Transverse colon (tissue), 3 donors: ENCODE measurements around the gene AFTPH.

Experiments used
- EP300 ChIP-seq: sonication (generic); formaldehyde crosslinking; IDR thresholded peaks from one replicate; pipeline ENCODE4 v1.6.1; 2017; ENCODE audit warnings: antibody characterized with exemption, low read depth
- TF ChIP-seq, protein P1 (sequence below), 5 experiments: fragments of 200-600 bp in 3 of 5; fragments of 450-650 bp in 2 of 5; sonication (generic) in 3 of 5; IDR thresholded peaks; 1 replicate in 2 of 5; 2 replicates in 3 of 5; pipeline ENCODE4 v1.5.1; 2016 to 2017; ENCODE audit warnings: antibody characterized with exemption in 5 of 5, inconsistent platforms in 3 of 5, mild to moderate bottlenecking in 2 of 5, moderate library complexity in 1 of 5

DNA sequence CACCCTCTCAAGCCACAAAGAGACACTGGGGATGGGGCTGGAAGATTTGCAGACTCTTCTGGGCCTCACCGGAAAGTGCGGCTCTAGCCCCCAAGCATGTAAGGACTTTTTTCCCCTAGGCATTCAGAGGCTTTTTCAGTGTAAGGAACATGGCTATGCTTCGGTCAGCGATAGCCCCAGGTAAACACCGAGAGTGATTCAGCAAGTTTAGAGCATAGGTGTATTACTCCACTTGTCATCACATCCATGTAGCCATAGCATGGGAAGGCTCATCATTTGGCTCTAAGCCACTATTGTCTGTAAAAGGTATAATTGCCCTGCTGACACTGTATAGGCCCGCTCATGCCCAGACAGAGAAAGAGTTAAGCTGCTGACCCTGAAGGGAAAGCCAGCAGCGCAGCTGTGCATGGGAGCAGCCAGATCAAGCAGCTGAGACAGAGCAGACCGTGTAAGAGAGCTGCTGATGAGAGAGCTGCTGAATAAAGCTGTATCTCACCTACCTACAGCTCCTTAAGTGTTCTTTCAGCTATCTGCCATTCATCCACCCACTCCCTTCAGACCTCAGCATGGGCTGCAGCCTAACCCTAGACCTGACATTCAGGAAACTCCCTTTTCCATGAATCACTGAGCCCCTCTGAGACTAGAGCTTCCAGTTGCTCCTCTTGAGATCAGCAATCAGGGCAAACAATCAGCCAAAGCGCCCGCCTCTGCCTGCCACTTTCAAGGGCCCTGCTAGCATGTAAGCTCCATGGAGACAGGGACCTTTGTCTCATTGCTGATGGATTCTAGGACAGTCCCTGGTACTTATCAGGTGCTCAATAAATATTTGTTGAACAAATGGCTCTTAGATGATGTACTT lies 44.6 kb upstream of the AFTPH start:
- TF ChIP-seq, protein P1, sequence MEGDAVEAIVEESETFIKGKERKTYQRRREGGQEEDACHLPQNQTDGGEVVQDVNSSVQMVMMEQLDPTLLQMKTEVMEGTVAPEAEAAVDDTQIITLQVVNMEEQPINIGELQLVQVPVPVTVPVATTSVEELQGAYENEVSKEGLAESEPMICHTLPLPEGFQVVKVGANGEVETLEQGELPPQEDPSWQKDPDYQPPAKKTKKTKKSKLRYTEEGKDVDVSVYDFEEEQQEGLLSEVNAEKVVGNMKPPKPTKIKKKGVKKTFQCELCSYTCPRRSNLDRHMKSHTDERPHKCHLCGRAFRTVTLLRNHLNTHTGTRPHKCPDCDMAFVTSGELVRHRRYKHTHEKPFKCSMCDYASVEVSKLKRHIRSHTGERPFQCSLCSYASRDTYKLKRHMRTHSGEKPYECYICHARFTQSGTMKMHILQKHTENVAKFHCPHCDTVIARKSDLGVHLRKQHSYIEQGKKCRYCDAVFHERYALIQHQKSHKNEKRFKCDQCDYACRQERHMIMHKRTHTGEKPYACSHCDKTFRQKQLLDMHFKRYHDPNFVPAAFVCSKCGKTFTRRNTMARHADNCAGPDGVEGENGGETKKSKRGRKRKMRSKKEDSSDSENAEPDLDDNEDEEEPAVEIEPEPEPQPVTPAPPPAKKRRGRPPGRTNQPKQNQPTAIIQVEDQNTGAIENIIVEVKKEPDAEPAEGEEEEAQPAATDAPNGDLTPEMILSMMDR (IDR thresholded peaks at IDR 0.05) = no peak
- TF ChIP-seq EP300 = no peak
